ENCODE results near the gene FMO1.
"Not testable (repeated sequence)": the region's sequence is repeated elsewhere in the genome, so short reads cannot be mapped to it uniquely, and the experiment has no call there.

DNA sequence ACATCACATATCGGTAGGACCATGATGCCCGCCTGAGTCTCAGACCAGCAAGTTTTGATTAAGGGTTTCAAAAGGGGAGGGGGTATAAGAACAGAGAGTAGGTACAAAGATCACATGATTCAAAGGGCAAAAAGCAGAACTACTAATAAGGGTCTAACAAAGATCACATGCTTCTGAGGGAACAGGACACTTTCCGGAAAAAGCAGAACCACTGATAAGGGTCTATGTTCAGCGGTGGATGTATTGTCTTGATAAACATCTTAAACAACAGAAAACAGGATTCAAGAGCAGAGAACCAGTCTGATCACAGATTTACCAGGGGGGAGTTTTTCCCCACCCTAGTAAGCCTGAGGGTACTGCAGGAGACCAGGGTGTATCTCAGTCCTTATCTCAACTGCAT is 12.1 kb upstream of the FMO1 start:
- TF ChIP-seq, protein P1, sequence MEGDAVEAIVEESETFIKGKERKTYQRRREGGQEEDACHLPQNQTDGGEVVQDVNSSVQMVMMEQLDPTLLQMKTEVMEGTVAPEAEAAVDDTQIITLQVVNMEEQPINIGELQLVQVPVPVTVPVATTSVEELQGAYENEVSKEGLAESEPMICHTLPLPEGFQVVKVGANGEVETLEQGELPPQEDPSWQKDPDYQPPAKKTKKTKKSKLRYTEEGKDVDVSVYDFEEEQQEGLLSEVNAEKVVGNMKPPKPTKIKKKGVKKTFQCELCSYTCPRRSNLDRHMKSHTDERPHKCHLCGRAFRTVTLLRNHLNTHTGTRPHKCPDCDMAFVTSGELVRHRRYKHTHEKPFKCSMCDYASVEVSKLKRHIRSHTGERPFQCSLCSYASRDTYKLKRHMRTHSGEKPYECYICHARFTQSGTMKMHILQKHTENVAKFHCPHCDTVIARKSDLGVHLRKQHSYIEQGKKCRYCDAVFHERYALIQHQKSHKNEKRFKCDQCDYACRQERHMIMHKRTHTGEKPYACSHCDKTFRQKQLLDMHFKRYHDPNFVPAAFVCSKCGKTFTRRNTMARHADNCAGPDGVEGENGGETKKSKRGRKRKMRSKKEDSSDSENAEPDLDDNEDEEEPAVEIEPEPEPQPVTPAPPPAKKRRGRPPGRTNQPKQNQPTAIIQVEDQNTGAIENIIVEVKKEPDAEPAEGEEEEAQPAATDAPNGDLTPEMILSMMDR (IDR thresholded peaks at IDR 0.05), result not testable (repeated sequence)
- TF ChIP-seq POLR2A (IDR thresholded peaks at IDR 0.05), result not testable (repeated sequence)

Data from Peyer's patch (tissue), 4 donors.